NK-92 (cell line): ENCODE measurements around the gene BLM.

ENCODE experiments used
- DNase-seq: peaks from one replicate; lab custom pipeline; 2025; ENCODE audit not compliant: unreplicated experiment; lab: John Stamatoyannopoulos, UW

Gene BLM

DNA sequence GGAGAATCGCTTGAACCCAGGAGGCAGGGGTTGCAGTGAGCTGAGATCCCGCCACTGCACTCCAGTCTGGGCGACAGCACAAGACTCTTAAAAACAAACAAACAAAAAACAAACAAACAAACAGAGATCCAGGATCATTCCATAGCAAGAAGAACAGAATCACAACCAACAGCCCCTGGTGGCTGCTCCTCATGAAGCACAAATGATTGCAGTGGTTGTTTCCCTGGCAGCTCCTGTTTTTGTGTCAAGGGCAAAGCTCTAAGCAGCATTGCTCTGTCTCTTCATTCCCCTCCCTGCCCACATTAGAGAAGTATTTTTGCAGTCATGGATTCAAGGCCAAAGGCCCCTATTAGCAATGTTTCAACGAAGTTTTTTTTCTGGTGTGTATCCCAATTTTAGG, 25.8 kb upstream of the BLM start:
- no peak for DNase-seq

GRCh38 chr15:90691982-90692773, 25.0 kb upstream of the BLM start:
- DNase-seq, result no peak

DNA sequence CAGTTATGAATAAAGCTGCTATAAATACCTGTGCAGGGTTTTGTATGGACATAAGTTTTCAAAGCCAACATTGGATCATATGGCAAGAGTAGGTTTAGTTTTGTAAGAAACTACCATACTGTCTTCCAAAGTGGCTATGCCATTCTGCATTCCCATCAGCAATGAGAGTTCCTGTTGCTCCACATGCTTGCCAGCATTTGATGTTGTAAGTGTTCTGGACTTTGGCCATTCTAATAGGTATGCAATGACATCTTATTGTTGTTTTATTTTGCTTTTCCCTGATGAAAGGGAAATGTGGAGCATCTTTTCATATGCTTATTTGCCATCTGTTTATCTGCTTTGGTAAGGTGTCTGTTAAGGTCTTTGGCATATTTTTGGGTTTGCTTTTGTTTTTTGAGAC, 22.2 kb upstream of the BLM start:
- no peak for DNase-seq

DNA sequence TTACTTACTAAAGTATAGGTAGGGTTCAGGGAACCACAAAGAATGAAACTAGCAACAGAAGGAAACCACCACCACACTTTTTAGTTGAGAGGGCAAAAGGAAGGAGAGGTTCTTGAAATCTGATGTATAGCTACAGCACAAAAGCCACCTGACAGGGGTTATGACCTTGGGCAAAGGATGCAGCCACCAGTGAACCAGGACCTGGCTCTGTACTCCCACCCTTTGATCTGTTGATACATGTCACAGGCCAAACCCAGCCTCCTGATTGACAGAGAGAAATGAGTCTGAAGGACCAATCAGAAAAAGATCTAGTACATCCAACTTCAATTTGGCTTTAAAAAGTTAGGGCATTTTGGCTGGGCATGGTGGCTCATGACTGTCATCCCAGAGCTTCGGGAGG, 20.0 kb upstream of the BLM start:
- no peak for DNase-seq

GRCh38 chr15:90698629-90699028, 18.5 kb upstream of the BLM start:
- DNase-seq, result no peak

- no peak for DNase-seq
These were observed 16.1 kb upstream of the BLM start for GRCh38 chr15:90701048-90701447.

DNA sequence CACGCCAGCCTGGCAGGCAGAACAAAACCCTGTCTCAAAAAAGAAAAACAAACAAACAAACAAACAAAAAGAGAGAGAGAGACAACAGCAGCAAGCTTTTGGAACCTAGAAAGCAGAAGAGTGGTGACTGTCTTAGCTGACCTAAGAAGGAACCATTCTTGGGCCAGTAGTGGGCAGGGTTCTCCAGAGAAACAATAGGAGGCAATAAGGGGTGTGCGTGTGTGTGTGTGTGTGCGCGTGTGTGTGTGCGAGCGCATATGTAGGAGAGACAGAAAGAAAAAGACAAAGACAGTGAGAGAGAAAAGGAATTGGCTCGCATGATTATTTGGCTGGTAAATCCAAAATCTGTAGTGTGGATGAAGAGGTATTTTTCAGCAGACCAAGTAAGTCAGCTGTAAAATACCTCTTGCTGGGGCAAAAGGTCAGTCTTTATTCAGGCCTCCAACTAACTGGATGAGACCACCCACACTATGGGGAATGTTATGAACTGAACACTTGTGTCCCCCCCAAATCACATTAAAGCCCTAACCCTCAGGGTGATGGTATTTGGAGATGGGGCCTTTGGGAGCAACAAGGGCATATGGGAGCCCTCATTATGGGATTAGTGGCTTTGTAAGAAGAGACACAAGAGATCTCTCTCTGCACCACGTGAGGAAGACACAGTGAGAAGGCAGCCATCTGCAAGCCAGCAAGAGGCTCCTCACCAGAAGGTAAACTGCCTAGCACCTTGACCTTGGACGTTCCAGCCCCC, 15.1 kb upstream of the BLM start:
- DNase-seq, result no peak

DNA sequence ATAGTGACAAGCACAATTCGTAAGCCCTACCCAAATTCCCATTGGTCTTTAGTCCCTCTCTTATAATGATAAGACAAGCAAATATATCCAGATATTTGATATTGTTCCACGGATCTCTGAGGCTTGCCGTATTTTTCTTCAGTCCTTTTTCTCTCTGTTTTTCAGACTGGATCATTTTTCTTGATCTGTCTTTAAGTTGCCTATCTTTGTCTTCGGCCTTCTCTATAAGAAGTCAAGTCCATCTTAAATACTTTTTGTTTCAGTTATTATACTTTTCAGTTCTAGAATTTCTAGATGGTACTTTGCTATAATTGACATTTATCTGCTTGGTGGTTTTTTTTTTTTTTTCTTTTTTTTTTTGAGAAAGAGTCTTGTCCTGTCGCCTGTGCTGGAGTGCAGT, 13.7 kb upstream of the BLM start:
- no peak for DNase-seq

DNA sequence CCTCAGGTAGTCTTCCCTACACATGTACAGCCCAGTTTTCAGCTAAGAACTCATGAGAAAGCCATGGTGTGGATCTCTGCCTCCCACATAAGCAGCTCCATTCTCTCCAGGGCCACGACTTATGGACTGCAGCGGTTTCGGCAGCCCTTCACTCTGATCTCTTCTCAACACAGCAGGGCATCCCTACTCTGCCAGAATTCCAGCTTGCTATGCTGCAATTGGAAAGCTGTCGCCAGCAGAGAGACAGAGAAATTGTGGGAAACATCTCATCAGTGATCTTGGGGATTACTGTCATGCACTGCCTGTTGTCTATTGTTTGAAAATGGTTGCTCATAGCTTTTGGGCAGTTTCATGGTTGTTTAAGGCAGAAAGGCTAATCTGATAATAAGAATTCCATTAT, 11.9 kb upstream of the BLM start:
- DNase-seq, result no peak

GRCh38 chr15:90706394-90707327, 10.5 kb upstream of the BLM start:
- DNase-seq, result no peak

DNA sequence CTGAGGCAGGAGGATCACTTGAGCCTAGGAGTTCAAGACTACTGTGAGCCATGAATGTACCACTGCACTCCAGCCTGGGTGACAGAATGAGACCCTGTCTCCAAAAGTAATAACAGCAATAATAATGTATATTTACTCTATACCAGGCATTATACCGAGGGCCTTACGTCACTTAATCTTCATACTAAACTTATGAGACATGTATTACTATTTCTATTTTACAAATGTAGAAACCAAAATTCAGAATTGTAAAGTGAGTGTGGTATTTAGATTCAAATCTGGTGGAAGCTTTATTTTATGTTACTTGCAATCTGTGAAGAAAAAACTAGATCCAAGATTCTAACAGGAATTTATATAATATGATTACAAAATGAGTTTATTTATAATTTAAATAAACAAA, 9.7 kb upstream of the BLM start:
- DNase-seq, result no peak

DNA sequence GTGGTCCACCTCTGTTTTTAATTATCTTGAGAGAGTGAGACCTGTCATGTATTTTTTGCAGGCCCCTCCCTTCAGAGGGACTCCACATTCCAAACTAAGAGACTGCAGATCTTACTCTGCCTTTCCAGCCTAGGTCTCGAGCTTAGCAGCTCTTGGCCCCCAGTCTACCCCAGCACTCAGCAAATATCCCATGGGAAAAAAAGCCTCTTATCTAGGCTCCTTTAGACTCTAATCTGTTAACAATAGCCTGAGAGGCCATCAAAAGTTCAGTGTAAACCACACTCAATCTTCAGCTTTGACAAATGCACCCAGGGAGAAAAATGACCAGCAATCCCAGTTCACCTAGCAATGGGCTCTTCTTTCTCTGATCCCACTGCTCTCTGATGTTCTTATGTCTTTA, 8.6 kb upstream of the BLM start:
- DNase-seq, result no peak

DNA sequence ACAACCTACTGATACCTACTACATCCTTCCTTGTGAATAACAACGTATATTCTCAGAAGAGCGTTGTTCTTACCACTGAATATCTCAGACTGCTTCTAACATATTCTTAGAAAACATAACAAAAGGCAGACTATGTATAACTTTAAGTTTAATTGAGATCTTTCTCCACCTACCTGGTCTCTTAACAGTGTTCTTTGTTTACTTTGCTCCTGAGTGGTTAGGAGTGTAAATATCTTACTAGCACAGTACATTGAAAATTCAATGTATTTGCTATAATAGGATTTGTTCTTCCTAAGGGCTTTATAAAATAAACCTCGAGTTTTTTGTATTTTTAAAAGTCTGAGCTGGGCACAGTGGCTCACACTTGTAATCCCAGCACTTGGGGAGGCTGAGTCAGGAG, 7.9 kb upstream of the BLM start:
- no peak for DNase-seq

DNA sequence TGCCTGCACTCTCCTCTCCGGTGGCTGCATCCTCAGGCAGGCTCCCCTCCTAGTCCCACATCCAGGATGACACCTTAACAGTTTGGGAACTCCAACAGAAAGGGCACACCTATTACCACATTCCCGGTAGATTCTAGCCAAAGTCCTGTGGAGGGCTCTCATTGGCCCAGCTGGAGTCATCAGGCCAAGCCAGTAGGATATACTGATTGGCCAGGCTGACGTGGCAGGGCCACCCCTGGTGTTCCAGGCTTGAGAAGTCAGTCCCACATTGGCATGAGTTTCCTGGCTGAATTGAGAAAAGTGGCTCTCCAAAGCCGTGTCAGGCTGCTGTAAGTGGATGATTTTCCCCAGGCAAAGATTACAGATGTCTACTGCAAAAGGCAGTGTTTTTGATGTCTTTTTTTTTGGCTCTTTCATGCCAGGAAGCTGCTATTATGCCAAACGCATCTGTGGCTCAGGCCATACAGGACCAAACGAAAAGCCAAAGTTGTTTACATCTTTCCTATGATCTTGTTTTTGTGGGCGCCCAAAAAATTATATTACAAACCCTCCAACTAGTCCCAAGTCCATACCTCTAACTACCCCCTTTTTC, 6.6 kb upstream of the BLM start:
- no peak for DNase-seq

GRCh38 chr15:90711418-90711824, 5.7 kb upstream of the BLM start:
- no peak for DNase-seq

DNA sequence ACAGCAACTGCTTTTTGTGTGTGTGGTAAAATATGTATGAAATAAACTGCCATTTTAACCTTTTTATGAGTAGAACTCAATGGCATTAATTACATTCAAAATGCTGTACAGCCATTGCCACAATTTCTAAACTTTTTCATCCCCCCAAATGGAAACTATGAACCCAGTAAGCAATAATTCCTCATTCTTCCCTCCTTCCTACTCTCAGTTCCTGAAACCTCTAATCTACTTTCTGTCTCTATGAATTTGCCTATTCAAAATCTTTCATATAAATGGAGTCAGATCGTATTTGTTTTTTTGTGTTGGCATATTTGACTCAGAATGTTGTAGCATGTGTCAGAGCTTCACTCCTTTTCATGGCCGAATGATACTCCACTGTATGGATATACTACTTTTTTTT, 5.3 kb upstream of the BLM start:
- no peak for DNase-seq

DNA sequence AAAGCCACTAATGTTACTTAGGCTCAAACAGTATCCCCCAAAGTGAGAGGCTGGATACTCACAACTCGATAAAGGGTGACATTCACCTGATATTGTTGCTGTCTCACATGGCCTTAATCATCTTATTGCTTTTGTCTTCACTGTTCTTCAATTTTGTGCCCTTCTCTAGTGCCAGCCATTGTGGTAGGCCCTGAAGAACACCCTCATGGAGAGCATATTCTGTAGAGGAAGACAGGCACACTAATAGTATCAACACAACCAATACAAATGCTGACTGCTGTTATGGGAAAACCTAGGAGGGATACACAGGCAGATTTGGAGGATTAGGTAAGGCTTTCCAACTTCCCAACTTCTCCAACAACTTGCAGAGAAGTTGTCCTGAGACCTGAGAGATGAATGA, 4.1 kb upstream of the BLM start:
- no peak for DNase-seq

DNA sequence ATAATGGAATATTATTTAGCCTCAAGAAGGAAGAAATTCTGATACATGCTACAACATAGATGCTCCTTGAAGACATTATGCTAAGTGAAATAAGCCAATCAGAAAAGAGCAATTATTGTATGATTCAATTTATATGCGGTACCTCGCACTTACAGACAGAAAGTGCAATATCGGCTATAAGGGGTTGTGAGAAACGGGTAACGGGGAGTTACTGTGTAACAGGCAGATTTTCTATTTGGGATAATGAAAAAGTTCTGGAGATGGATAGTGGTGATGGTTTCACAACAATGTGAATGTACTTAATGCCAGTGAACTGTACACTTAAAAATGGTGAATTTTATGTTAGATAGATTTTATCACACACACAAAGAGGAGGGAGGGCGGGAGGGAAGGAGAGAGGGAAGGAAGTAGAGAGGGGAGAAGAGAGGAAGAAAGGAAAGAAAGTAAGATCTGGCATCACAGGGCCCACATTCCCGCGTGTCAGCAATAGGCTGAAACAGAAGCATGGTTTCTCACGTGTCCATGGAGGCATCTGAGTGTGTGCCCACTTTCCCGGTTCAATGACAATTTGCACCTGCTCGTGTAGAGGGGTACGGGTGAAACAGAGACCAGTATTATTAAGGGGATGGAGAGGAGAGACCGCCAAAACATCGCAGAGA, 700 bp upstream of the BLM start:
- no peak for DNase-seq

DNA sequence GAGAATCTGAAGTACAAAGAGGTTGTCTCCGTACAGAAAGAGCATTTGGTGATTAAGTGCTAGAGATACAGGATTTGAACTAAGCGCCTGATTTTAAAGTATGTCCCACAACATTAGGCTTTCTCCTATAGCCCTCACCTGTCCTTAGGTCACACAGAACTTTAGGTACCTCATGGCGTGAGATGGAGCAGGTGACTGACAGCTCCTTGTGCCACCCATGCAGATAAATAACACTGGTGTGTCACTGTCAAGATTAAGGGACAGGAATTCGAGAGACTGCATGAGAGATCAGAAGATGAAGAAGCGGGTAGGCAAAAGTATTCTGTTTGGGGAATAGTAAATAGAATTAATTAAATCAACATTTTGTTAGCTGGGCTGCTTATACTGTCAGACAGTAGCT, 1.1 kb downstream of the BLM start:
- DNase-seq, result no peak

DNA sequence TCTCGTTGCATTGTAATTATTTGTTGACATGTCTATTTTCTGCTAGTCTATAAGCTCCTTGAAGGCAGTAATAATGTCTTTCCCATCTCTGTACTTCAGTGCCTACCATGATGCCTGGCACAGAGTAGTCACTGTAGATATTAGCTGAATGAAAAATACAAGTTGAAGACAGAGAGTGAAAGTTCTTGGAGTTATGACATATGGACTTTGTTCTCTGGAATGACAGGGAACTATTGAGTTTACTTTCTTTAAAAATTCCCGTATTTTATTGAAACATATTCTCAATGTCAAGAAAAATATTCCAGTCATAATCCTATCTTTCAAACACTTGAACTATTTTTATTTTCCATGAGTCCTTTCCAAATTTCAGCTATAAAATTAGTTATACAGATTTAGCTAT, 3.0 kb downstream of the BLM start:
- no peak for DNase-seq

DNA sequence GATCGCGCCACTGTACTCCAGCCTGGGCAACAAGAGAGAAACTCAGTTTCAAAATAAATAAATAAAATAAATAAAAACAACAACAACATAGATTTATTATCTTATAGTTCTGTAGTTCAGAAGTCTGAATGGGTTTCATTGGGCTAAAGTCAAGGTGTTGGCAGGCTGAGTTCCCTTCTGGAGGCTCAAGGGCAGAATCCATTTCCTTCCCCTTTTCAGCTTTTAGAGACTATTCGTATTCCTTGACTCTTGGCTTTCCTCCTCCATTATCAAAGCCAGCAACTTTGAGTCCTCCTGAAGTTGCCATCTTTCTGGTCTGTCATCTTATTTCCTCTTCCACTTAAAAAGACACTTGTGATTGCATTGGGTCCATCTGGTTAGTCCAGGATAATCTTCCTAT, 12.1 kb downstream of the BLM start:
- no peak for DNase-seq
